ENCODE data around the gene FUT1. TPM values are rescaled to one million over a fixed set of nuclear protein-coding genes. Genes with fewer than 3 reads are reported as not detected.
A peak's percentile ranks its signal among the peaks of the same experiment; 100 is the strongest.

Gene FUT1
- total and polyA plus RNA-seq, 11 donors: 1.8 to 6.2 (median 2.7) TPM

- peaks cover 0 to 34% (median 15%) of the 10 kb centered on the region in 12 donors for H3K4me1 ChIP-seq
- H3K9me3 ChIP-seq: no peaks in the 10 kb centered on the region
- ATAC-seq (peak in 2 of 4 donors; percentile 1 to 6), DNase-seq (peak in 4 of 5 donors; percentile 45 to 58 (median 54))
- intact Hi-C loops (cut with DNase I): loop anchor here in 6 of 10 donors (5.0 to 10.0 kb wide), 2 partner anchors 60 to 63 kb away; partner anchors contain the start of gene NTN5 (in 5 of the 6)
- H3K27ac ChIP-seq: peak overlapping the region in 1 of 12 donors; percentile 64
- TF ChIP-seq POLR2A (IDR thresholded peaks at IDR 0.05) (no peak), CTCF (IDR thresholded peaks at IDR 0.05) (no peak)
- WGBS, 4 donors: 51 to 60% (median 54%) methylated on average over 22 of the region's 22 CpGs
- peaks cover 0 to 11% (median 0%) of the 10 kb centered on the region in 9 donors for H3K27me3 ChIP-seq
- H3K36me3 ChIP-seq: peaks cover 0 to 28% (median 8%) of the 10 kb centered on the region in 9 donors
- H3K4me3 ChIP-seq: peak overlapping the region in 10 of 12 donors; percentile 60 to 95 (median 74)
Observed at GRCh38 chr19:48737360-48737998, 15.0 kb downstream of the FUT1 start.

- ATAC-seq (no peak), DNase-seq (peak in 1 of 5 donors; percentile 27)
- H3K27me3 ChIP-seq: peaks cover 0 to 11% (median 0%) of the 10 kb centered on the region in 9 donors
- TF ChIP-seq POLR2A (IDR thresholded peaks at IDR 0.05) (no peak), CTCF (IDR thresholded peaks at IDR 0.05) (no peak)
- intact Hi-C loops (cut with DNase I): loop anchor here in 6 of 10 donors (5.0 to 10.0 kb wide), 2 partner anchors 58 to 60 kb away; partner anchors contain the start of gene NTN5 (in 5 of the 6)
- H3K27ac ChIP-seq: no peak overlapping the region
- H3K9me3 ChIP-seq: no peaks in the 10 kb centered on the region
- H3K4me1 ChIP-seq: peaks cover 0 to 21% (median 11%) of the 10 kb centered on the region in 12 donors
- H3K4me3 ChIP-seq: peak overlapping the region in 2 of 12 donors; percentile 2 to 19
- H3K36me3 ChIP-seq: peaks cover 0 to 50% (median 9%) of the 10 kb centered on the region in 9 donors
- 47 to 52% (median 47%) methylated on average over 22 to 38 of the region's 38 CpGs for WGBS, 4 donors
Observed at GRCh38 chr19:48735031-48735615, 17.3 kb downstream of the FUT1 start.

GRCh38 chr19:48734625-48735024 is 17.8 kb downstream of the FUT1 start:
- intact Hi-C loops (cut with DNase I): loop anchor here in 6 of 10 donors (5.0 to 10.0 kb wide), 2 partner anchors 57 to 60 kb away; partner anchors contain the start of gene NTN5 (in 5 of the 6)
- no peak overlapping the region for H3K27ac ChIP-seq
- peaks cover 0 to 21% (median 11%) of the 10 kb centered on the region in 12 donors for H3K4me1 ChIP-seq
- no peak overlapping the region for H3K4me3 ChIP-seq
- ATAC-seq (no peak), DNase-seq (no peak)
- no peak for TF ChIP-seq CTCF (IDR thresholded peaks at IDR 0.05)
- no peak for TF ChIP-seq POLR2A (IDR thresholded peaks at IDR 0.05)
- H3K9me3 ChIP-seq: no peaks in the 10 kb centered on the region
- 96 to 99% (median 96%) methylated on average over 9 of the region's 9 CpGs for WGBS, 4 donors
- peaks cover 0 to 55% (median 9%) of the 10 kb centered on the region in 9 donors for H3K36me3 ChIP-seq
- peaks cover 0 to 7% (median 0%) of the 10 kb centered on the region in 9 donors for H3K27me3 ChIP-seq

- TF ChIP-seq CTCF (IDR thresholded peaks at IDR 0.05) (no peak), POLR2A (IDR thresholded peaks at IDR 0.05) (no peak)
- ATAC-seq: no peak
- Histone ChIP-seq H3K27ac (no peak overlapping the region), H3K4me3 (no peak overlapping the region), H3K27me3 (peaks cover 0 to 4% (median 0%) of the 10 kb centered on the region in 9 donors), H3K4me1 (peaks cover 0 to 10% (median 4%) of the 10 kb centered on the region in 12 donors), H3K9me3 (no peaks in the 10 kb centered on the region), H3K36me3 (peaks cover 0 to 68% (median 17%) of the 10 kb centered on the region in 9 donors)
- no peak for DNase-seq
- 89 to 93% (median 91%) methylated on average over 4 of the region's 4 CpGs for WGBS, 4 donors
- intact Hi-C loops (cut with DNase I): loop anchor here in 5 of 10 donors (10.0 kb wide), 1 partner anchor 57 kb away; the partner anchor contains the start of gene NTN5 (in 5 of the 5)
Observed at GRCh38 chr19:48731452-48731851, 21.0 kb downstream of the FUT1 start.

Data from heart left ventricle (tissue), 16 donors.